SK-N-SH treated with all-trans-retinoic acid at 6 μM for 48 hours (cell line): ENCODE data around the gene COQ5.

Source experiments
- CREB5 ChIP-seq: fragments of 250-450 bp; sonication (Bioruptor Pico); IDR thresholded peaks from 2 replicates; pipeline ENCODE4 v1.5.1; 2020; ENCODE audit warnings: low read depth, mild to moderate bottlenecking, moderate library complexity
- CSDC2 ChIP-seq: fragments of 250-450 bp; sonication (Bioruptor Pico); IDR thresholded peaks from 2 replicates; pipeline ENCODE4 v1.5.0; 2020; ENCODE audit warnings: mild to moderate bottlenecking, moderate library complexity
- CSRNP3 ChIP-seq: fragments of 250-450 bp; sonication (Bioruptor Pico); IDR thresholded peaks from 2 replicates; pipeline ENCODE4 v1.5.1; 2021; ENCODE audit warnings: mild to moderate bottlenecking, moderate library complexity
- ZFP30 ChIP-seq: fragments of 450-650 bp; formaldehyde crosslinking; IDR thresholded peaks from 2 replicates; pipeline ENCODE4 v1.5.0; 2022; ENCODE audit warnings: mild to moderate bottlenecking, moderate library complexity

GRCh38 chr12:120479458-120479857 lies 49.5 kb downstream of the COQ5 start:
- TF ChIP-seq CREB5 (CRISPR knock-in tag) (no peak), CSRNP3 (CRISPR knock-in tag) (no peak), ZFP30 (CRISPR knock-in tag) (no peak), CSDC2 (CRISPR knock-in tag) (no peak)
